Natural killer cell (primary cell): ENCODE data around the gene TMEM43. TPM values are rescaled to one million over a fixed set of nuclear protein-coding genes. Genes with fewer than 3 reads are reported as not detected.
A peak's percentile ranks its signal among the peaks of the same experiment; 100 is the strongest.

Experiments used
- ATAC-seq, 3 donors: fragments of 150-1000 bp in 2 of 3; fragments of 200-7000 bp in 1 of 3; cut with Tn5 transposase; 1 replicate in 1 of 3; 2 replicates in 2 of 3; pipeline ENCODE4 v1.10.0; 2021; ENCODE audit warnings: mild to moderate bottlenecking in 2 of 3, moderate library complexity in 2 of 3
- DNase-seq, 2 donors: peaks; one replicate each; pipeline versions ENCODE4 v3.0.0 to v3.0.0-alpha.2; 2013 to 2021; ENCODE audit warnings: mixed read lengths in 1 of 2
- H3K27ac ChIP-seq: one replicate; pipeline ENCODE4 v1.5.1; 2013; ENCODE audit warnings: mild to moderate bottlenecking, low read length
- H3K27me3 ChIP-seq: one replicate; pipeline ENCODE4 v1.6.1; 2013; ENCODE audit warnings: low read length; ENCODE audit not compliant: control insufficient read depth, insufficient read depth
- H3K36me3 ChIP-seq: one replicate; pipeline ENCODE4 v1.6.1; 2013; ENCODE audit warnings: low read length; ENCODE audit not compliant: control insufficient read depth, insufficient read depth
- H3K4me1 ChIP-seq: one replicate; pipeline ENCODE4 v1.6.1; 2013; ENCODE audit warnings: low read length; ENCODE audit not compliant: control insufficient read depth, insufficient read depth
- H3K4me3 ChIP-seq: one replicate; pipeline ENCODE4 v1.5.1; 2013; ENCODE audit warnings: low read length
- H3K9me3 ChIP-seq: one replicate; pipeline ENCODE4 v1.6.1; 2013; ENCODE audit warnings: low read length; ENCODE audit not compliant: control insufficient read depth, insufficient read depth
- H3K27ac Mint-ChIP-seq, 2 donors: one replicate each; pipeline ENCODE4 v1.8.0; 2022; ENCODE audit warnings: mild to moderate bottlenecking in 2 of 2, mixed read lengths in 2 of 2, moderate library complexity in 1 of 2
- H3K27me3 Mint-ChIP-seq, 2 donors: one replicate each; pipeline ENCODE4 v1.8.0; 2022; ENCODE audit warnings: low read depth in 2 of 2, mixed read lengths in 2 of 2
- H3K36me3 Mint-ChIP-seq: one replicate; pipeline ENCODE4 v1.8.0; 2022; ENCODE audit warnings: mixed read lengths
- H3K4me1 Mint-ChIP-seq, 2 donors: one replicate each; pipeline ENCODE4 v1.8.0; 2022; ENCODE audit warnings: mixed read lengths in 2 of 2
- H3K4me3 Mint-ChIP-seq: one replicate; pipeline ENCODE4 v1.8.0; 2022; ENCODE audit warnings: mild to moderate bottlenecking, moderate library complexity, mixed read lengths
- H3K9me3 Mint-ChIP-seq, 2 donors: one replicate each; pipeline ENCODE4 v1.8.0; 2022; ENCODE audit warnings: mixed read lengths in 2 of 2
- CTCF ChIP-seq: fragments of 200-600 bp; IDR thresholded peaks from one replicate; pipeline ENCODE4 v1.8.0; 2022; ENCODE audit warnings: antibody characterized with exemption
- WGBS: methylation state at CpG from one replicate; pipeline ENCODE4 v1.1.7; 2013; ENCODE audit warnings: missing lambda C conversion rate; ENCODE audit not compliant: insufficient coverage; 5-methylcytosine and 5-hydroxymethylcytosine counted together
- intact Hi-C: fragments of 100-400 bp; cut with micrococcal nuclease; formaldehyde crosslinking; loops from one replicate; pipeline ENCODE4 v1.14.2; 2022
- total RNA-seq, 4 donors: library from RNA; stranded (reverse); fragments of 120-200 nt in 1 of 4; gene quantifications; one replicate each; pipeline versions ENCODE4 v1.2.3 to v1.2.4, GENCODE V29; 2013 to 2022

The TMEM43 gene
- total RNA-seq, 3 donors from 2014 or later (not counting 1 experiment from before 2014, with no cell fraction given) = 49.5 to 61.1 (median 54.1) TPM

GRCh38 chr3:14152233-14152962, 27.5 kb downstream of the TMEM43 start:
- peak in 2 of 3 donors; percentile 51 to 53 for ATAC-seq

GRCh38 chr3:14152963-14153355, 28.1 kb downstream of the TMEM43 start:
- H3K27me3 Mint-ChIP-seq = no peaks in the 10 kb centered on the region
- no peaks in the 10 kb centered on the region for H3K4me1 ChIP-seq
- peaks cover 10% of the 10 kb centered on the region for H3K36me3 Mint-ChIP-seq
- DNase-seq = no peak
- 96% methylated on average over 4 of the region's 4 CpGs for WGBS
- H3K9me3 ChIP-seq = no peaks in the 10 kb centered on the region
- peaks cover 46% of the 10 kb centered on the region for H3K36me3 ChIP-seq
- H3K4me1 Mint-ChIP-seq = peaks cover 0 to 7% of the 10 kb centered on the region in 2 donors
- no peak overlapping the region for H3K27ac ChIP-seq
- ATAC-seq = no peak
- H3K4me3 Mint-ChIP-seq = no peak overlapping the region
- H3K27ac Mint-ChIP-seq = peak overlapping the region in 1 of 2 donors; percentile 27
- H3K27me3 ChIP-seq = no peaks in the 10 kb centered on the region
- no peak for TF ChIP-seq CTCF
- H3K9me3 Mint-ChIP-seq = no peaks in the 10 kb centered on the region
- intact Hi-C loops = no loop called here
- no peak overlapping the region for H3K4me3 ChIP-seq

More at GRCh38 chr3:14152233-14152962, 27.5 kb downstream of the TMEM43 start:
- no peak for TF ChIP-seq CTCF
- H3K27ac Mint-ChIP-seq = peak overlapping the region in 1 of 2 donors; percentile 27
- H3K27ac ChIP-seq = no peak overlapping the region
- intact Hi-C loops = no loop called here
- H3K9me3 ChIP-seq = no peaks in the 10 kb centered on the region
- no peak overlapping the region for H3K4me3 Mint-ChIP-seq
- peaks cover 8% of the 10 kb centered on the region for H3K36me3 Mint-ChIP-seq
- WGBS = 96% methylated on average over 10 of the region's 11 CpGs
- H3K27me3 Mint-ChIP-seq = no peaks in the 10 kb centered on the region
- H3K27me3 ChIP-seq = no peaks in the 10 kb centered on the region
- peaks cover 0 to 7% of the 10 kb centered on the region in 2 donors for H3K4me1 Mint-ChIP-seq
- no peaks in the 10 kb centered on the region for H3K4me1 ChIP-seq
- no peak overlapping the region for H3K4me3 ChIP-seq
- H3K36me3 ChIP-seq = peaks cover 46% of the 10 kb centered on the region
- peak in 1 of 2 donors; percentile 45 for DNase-seq
- H3K9me3 Mint-ChIP-seq = no peaks in the 10 kb centered on the region

GRCh38 chr3:14153663-14154062, 28.8 kb downstream of the TMEM43 start:
- peak overlapping the region in 1 of 2 donors; percentile 17 for H3K27ac Mint-ChIP-seq
- Histone ChIP-seq H3K4me3 (no peak overlapping the region), H3K27ac (no peak overlapping the region), H3K4me1 (no peaks in the 10 kb centered on the region), H3K27me3 (no peaks in the 10 kb centered on the region), H3K36me3 (peaks cover 46% of the 10 kb centered on the region), H3K9me3 (no peaks in the 10 kb centered on the region)
- no peaks in the 10 kb centered on the region for H3K27me3 Mint-ChIP-seq
- H3K4me3 Mint-ChIP-seq = no peak overlapping the region
- H3K36me3 Mint-ChIP-seq = peaks cover 17% of the 10 kb centered on the region
- intact Hi-C loops = no loop called here
- ATAC-seq (no peak), DNase-seq (no peak)
- peaks cover 4 to 7% of the 10 kb centered on the region in 2 donors for H3K4me1 Mint-ChIP-seq
- no peaks in the 10 kb centered on the region for H3K9me3 Mint-ChIP-seq
- no peak for TF ChIP-seq CTCF
- WGBS = 96% methylated on average over 6 of the region's 6 CpGs

- Histone ChIP-seq H3K36me3 (peaks cover 50% of the 10 kb centered on the region), H3K4me3 (no peak overlapping the region), H3K27ac (no peak overlapping the region), H3K27me3 (no peaks in the 10 kb centered on the region), H3K4me1 (no peaks in the 10 kb centered on the region), H3K9me3 (no peaks in the 10 kb centered on the region)
- H3K4me3 Mint-ChIP-seq = no peak overlapping the region
- WGBS = 100% methylated on average over 5 of the region's 5 CpGs
- H3K4me1 Mint-ChIP-seq = peaks cover 6 to 7% of the 10 kb centered on the region in 2 donors
- DNase-seq = no peak
- no peak for ATAC-seq
- TF ChIP-seq CTCF = no peak
- no peaks in the 10 kb centered on the region for H3K27me3 Mint-ChIP-seq
- intact Hi-C loops = no loop called here
- peaks cover 23% of the 10 kb centered on the region for H3K36me3 Mint-ChIP-seq
- no peaks in the 10 kb centered on the region for H3K9me3 Mint-ChIP-seq
- H3K27ac Mint-ChIP-seq = no peak overlapping the region
Measured at GRCh38 chr3:14154276-14154675, 29.4 kb downstream of the TMEM43 start.
